Osteocyte (in vitro differentiated cells): ENCODE data around the gene BNC2. TPM values are rescaled to one million over a fixed set of nuclear protein-coding genes. Genes with fewer than 3 reads are reported as not detected.

Experiments used
- DNase-seq: peaks from one replicate; pipeline ENCODE4 v3.0.0; 2021; ENCODE audit warnings: mixed read lengths; ENCODE audit not compliant: unreplicated experiment; ENCODE audit errors: extremely low spot score
- H3K27ac Mint-ChIP-seq: one replicate; pipeline ENCODE4 v1.8.0; 2021; ENCODE audit warnings: mild to moderate bottlenecking, mixed read lengths; ENCODE audit not compliant: unreplicated experiment
- H3K27me3 Mint-ChIP-seq: one replicate; pipeline ENCODE4 v1.8.0; 2021; ENCODE audit warnings: mixed read lengths; ENCODE audit not compliant: unreplicated experiment
- H3K36me3 Mint-ChIP-seq: one replicate; pipeline ENCODE4 v1.8.0; 2021; ENCODE audit warnings: mixed read lengths; ENCODE audit not compliant: unreplicated experiment
- H3K4me1 Mint-ChIP-seq: one replicate; pipeline ENCODE4 v1.8.0; 2021; ENCODE audit warnings: mixed read lengths; ENCODE audit not compliant: unreplicated experiment
- H3K4me3 Mint-ChIP-seq: one replicate; pipeline ENCODE4 v1.8.0; 2021; ENCODE audit warnings: mild to moderate bottlenecking, moderate library complexity, mixed read lengths; ENCODE audit not compliant: unreplicated experiment
- H3K9me3 Mint-ChIP-seq: one replicate; pipeline ENCODE4 v1.8.0; 2021; ENCODE audit warnings: mixed read lengths; ENCODE audit not compliant: unreplicated experiment
- total RNA-seq: library from RNA; stranded (reverse); gene quantifications from 2 replicates; pipeline ENCODE4 v1.2.1, GENCODE V29; 2021
- TF ChIP-seq, protein P1 (sequence below): fragments of 200-600 bp; sonication (generic); IDR thresholded peaks from 2 replicates; pipeline ENCODE4 v1.5.0; 2021; ENCODE audit warnings: antibody characterized with exemption, mild to moderate bottlenecking, moderate library complexity

Gene BNC2
- total RNA-seq, 1 donor from 2014 or later, result 66.5 TPM

DNA sequence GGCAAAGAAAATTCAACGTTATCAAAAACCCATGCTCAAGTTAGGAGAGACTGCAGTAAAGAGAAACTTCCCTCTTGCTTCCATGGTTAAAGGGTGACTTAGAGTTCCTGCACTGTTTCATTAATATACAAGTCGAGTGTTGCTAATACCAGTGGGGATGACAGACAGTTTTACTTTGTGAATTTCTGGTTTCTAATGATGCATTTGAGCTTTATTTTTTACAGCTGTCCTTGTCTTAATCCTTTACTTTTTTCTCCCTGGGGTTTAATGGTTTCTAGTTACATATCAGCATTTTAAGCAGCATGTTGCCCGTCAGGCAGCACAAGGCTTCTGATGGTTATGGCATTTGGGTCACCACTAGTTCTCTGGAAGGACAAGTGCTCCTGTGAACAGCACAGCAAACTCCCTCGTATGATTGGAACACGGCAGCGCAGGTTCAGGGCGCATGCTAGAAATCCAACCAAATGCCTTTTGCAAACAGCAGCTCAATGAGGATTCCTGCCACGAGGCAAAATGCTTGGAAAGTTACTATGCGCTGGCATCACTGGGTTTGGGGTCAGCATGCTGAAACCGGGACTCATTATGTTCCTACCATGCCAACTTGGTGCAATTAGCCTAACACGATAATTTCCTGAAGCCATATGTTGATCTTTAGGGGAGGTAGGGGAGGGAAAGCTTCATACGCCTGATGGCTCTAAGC lies 463.8 kb downstream of the BNC2 start:
- H3K36me3 Mint-ChIP-seq, result peaks cover 5% of the 10 kb centered on the region
- H3K27me3 Mint-ChIP-seq, result peaks cover 4% of the 10 kb centered on the region
- TF ChIP-seq, protein P1, sequence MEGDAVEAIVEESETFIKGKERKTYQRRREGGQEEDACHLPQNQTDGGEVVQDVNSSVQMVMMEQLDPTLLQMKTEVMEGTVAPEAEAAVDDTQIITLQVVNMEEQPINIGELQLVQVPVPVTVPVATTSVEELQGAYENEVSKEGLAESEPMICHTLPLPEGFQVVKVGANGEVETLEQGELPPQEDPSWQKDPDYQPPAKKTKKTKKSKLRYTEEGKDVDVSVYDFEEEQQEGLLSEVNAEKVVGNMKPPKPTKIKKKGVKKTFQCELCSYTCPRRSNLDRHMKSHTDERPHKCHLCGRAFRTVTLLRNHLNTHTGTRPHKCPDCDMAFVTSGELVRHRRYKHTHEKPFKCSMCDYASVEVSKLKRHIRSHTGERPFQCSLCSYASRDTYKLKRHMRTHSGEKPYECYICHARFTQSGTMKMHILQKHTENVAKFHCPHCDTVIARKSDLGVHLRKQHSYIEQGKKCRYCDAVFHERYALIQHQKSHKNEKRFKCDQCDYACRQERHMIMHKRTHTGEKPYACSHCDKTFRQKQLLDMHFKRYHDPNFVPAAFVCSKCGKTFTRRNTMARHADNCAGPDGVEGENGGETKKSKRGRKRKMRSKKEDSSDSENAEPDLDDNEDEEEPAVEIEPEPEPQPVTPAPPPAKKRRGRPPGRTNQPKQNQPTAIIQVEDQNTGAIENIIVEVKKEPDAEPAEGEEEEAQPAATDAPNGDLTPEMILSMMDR, result no peak
- peaks cover 9% of the 10 kb centered on the region for H3K9me3 Mint-ChIP-seq
- no peak overlapping the region for H3K4me3 Mint-ChIP-seq
- no peak overlapping the region for H3K27ac Mint-ChIP-seq
- peaks cover 12% of the 10 kb centered on the region for H3K4me1 Mint-ChIP-seq
- DNase-seq, result no peak

DNA sequence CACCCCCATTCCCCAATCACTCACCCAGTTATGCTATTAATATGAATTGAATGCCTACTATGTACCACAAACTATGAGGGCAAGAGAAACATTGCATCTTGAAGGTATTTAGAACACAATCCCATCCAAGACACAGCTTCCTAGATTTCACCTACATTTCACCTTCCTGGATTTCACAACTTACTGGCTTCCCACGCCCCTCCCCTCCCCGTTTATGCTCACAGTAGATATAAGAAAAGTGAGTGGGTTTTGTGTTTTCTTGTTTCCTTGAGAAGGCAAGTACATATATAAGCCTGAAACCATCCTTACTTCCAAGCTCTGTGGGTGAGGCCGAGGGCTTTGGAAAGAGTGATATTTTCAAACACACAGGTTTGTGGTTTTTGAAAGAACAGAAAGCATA lies 465.0 kb downstream of the BNC2 start:
- DNase-seq, result no peak
- Mint-ChIP-seq H3K4me1 (peaks cover 10% of the 10 kb centered on the region), H3K27ac (no peak overlapping the region), H3K9me3 (peaks cover 15% of the 10 kb centered on the region), H3K4me3 (no peak overlapping the region), H3K36me3 (peaks cover 6% of the 10 kb centered on the region), H3K27me3 (peaks cover 4% of the 10 kb centered on the region)
- TF ChIP-seq, protein P1, result no peak

DNA sequence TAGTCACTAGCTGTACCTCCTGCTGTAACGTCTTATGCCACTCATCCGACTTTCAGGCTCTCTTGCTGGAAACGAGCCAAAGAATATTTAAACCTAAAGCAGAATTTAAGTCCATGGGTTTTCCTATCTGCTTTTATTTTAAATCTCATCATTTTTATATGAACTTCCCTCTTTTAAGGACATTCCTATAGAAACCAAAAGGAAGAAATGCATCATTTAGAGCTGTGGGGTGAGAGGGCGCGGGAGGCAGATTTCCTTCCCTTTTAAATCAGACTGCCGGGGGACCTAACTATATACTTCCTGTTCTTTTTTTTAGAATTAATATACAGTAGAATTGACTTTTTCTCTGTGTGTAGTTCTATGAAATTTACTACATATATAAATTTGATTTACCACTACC lies 468.8 kb downstream of the BNC2 start:
- DNase-seq, result no peak
- Mint-ChIP-seq H3K27me3 (no peaks in the 10 kb centered on the region), H3K4me1 (peaks cover 17% of the 10 kb centered on the region), H3K36me3 (peaks cover 9% of the 10 kb centered on the region), H3K9me3 (peaks cover 15% of the 10 kb centered on the region), H3K4me3 (no peak overlapping the region), H3K27ac (no peak overlapping the region)
- TF ChIP-seq, protein P1, result no peak

DNA sequence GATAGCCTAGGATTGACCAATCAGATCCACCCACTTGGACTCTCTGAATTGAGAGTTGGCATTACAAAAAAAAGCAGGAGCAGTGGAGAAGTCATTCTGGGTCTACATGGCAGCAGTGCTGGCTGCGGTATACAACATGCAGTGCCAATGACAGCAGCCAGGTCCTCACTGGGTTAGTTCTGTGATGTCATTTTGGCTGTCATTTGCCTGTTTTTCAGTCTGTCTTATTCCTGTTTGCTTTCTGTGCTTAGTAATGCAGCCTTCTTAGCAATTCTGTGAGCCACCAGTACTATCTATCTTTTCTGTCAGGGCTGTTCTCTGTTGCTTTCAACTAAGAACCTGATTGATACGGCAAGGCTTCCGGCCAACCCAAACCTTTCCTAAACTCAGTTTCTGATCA lies 471.8 kb downstream of the BNC2 start:
- TF ChIP-seq, protein P1, result no peak
- Mint-ChIP-seq H3K4me3 (no peak overlapping the region), H3K27ac (no peak overlapping the region), H3K27me3 (no peaks in the 10 kb centered on the region), H3K36me3 (peaks cover 13% of the 10 kb centered on the region), H3K9me3 (peaks cover 24% of the 10 kb centered on the region), H3K4me1 (peaks cover 9% of the 10 kb centered on the region)
- DNase-seq, result no peak

DNA sequence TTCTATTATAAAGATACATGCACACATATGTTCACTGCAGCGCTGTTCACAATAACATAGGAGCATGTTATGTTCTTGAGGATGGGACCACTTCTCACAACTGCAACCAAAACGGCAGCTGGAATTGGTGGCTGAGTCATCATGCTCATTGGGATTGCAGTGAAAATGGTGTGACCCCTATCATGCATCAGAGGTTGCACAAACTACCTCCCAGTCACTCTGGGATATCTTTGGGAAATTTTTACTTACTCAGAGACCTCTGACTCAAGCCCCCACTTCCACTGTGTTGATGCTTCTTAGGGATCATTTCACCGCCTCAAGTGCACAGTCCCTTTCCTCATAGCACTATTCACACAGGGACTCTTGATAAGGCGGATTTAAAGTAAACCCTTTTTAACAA lies 474.1 kb downstream of the BNC2 start:
- TF ChIP-seq, protein P1, result no peak
- Mint-ChIP-seq H3K4me1 (peaks cover 9% of the 10 kb centered on the region), H3K27ac (no peak overlapping the region), H3K36me3 (peaks cover 10% of the 10 kb centered on the region), H3K9me3 (peaks cover 13% of the 10 kb centered on the region), H3K4me3 (no peak overlapping the region), H3K27me3 (no peaks in the 10 kb centered on the region)
- no peak for DNase-seq
